ENCODE results near the gene TRMT10A.
"Not testable (repeated sequence)": the region's sequence is repeated elsewhere in the genome, so short reads cannot be mapped to it uniquely, and the experiment has no call there.

Gene TRMT10A

DNA sequence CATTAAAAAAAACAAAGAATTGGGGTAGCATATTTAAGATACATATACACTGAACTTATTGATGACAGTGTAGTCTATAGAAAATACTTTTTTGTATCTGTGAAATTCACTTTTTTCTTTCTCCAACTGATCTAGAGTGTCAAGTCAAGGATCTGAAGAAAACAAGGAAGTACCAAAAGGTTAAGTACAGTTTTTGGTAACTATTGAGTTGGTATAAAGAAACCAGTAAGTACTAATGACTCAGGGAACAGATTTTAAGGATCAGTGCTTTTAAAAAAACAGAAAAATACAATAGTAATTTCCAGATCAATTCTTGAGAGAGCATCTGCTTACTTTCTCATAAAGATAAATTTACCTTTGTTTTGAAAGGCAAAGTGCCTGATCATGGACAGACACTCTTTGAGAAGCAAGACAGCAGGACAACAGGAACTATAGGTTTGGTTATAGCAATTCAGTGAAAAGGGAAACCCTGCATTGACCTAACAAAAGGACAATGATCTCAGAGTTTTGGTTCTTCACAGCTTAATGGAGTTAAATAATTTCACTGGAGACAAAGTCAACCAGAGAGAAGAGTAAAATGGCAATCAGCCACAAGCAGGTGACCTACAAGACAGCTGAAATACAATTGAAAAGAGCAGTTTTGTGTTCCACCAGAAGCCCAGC lies 23.4 kb downstream of the TRMT10A start:
- no peak for DNase-seq

DNA sequence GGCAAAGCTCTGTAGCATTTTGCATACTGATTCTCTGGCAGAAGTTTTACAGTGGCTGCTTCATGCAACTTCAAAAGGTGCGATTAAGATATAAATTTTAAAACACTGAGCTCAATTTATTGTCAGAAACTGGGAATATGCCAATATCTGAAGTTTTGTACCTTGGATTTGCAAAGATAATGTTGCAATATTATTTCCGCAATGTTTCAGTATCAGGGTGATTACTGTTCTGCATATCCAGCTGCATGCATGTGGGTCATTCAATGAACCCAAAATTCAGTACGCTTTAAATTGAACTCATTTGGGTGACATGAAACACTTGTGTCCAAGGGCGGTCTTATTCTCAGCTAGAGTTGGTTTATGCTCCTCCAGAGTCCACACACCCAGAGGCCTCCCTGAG lies 26.2 kb downstream of the TRMT10A start:
- no peak for DNase-seq

DNA sequence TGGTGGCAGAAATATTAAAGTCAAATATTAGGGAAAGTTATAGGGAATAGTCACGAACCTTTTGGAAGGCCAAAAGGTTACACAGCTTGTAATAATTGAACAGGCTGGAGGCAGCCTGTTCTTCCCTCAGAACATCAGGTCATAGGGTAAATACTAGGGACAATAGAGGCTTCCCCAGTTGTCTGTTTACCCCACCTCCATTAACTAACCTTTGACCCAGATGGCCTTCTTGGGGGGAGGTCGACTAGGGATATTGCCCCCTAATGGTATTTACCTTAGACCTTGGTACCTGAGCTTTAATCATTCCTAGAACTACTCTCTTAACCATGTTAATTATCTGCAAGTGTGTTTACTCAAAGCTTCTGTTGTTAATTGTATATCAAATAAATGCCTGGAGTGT lies 27.0 kb downstream of the TRMT10A start:
- DNase-seq = no peak

DNA sequence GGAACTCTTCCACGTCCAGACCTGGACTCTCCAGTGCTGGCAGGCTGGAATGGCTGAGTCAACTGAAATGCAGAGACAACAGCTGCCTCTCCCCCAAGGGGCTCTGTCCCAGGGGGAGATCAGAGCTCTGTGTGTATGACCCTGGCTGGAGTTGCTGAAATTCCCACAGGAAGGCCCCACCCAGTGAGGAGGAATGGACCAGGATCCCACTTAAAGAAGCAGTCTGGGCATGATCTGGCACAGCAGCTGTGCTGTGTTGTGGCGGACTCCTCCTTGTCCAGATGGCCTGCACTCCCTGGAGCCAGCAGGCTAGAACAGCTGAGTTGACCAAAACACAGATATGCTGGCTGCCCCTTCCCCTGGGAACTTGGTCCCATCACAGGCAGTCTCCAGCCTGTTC lies 27.6 kb downstream of the TRMT10A start:
- no peak for DNase-seq

DNA sequence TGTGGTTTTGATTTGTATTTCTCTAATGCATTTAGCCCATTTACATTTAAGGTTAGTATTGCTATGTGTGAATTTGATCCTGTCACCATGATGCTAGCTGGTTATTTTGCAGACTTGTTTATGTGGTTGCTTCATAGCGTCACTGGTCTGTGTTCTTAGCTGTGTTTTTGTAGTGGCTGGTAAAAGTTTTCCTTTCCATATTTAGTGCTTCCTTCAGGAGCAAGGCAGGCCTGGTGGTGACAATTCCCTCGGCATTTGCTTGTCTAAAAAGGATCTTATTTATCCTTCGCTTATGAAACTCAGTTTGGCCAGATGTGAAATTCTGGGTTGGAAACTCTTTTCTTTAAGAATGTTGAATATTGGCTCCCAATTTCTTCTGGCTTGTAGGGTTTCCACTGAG lies 29.1 kb downstream of the TRMT10A start:
- DNase-seq = not testable (repeated sequence)

DNA sequence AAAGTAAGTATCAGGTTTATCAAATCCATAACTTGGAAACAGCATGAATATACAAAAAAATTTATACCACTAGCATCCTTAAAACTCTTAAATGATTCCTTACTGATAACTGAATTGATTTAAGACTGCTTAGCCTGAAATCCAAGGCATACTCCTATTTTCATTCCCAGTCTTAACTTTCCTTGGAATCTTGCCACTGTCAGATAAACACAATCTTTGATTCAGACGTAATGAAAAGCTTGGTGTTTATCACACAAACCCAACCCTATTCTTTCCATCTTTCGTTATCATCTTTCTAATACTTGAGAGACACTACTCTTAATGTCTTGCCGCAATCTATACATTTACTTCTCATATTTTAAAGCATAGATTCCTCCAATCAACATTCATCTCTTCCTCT lies 33.9 kb downstream of the TRMT10A start:
- no peak for DNase-seq

DNA sequence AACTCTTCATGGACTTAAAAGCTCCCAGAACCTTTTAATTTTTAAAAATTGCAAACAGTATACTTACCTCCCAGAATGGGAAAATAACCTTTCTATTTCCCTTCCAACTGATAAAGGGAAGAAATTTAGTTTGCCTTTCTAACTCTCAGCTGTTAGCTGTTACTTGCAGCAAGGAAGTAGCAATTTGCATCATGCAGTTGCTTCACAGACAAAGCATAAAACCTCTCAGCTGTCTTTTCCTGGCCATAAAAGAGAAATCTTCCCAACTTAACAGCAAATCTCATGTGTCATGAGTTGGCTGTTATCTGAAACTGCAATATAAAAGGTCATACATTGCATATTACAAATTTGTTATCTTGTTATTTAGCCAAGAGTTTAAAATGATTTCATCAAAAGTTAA lies 34.6 kb downstream of the TRMT10A start:
- DNase-seq = peak; percentile 1

DNA sequence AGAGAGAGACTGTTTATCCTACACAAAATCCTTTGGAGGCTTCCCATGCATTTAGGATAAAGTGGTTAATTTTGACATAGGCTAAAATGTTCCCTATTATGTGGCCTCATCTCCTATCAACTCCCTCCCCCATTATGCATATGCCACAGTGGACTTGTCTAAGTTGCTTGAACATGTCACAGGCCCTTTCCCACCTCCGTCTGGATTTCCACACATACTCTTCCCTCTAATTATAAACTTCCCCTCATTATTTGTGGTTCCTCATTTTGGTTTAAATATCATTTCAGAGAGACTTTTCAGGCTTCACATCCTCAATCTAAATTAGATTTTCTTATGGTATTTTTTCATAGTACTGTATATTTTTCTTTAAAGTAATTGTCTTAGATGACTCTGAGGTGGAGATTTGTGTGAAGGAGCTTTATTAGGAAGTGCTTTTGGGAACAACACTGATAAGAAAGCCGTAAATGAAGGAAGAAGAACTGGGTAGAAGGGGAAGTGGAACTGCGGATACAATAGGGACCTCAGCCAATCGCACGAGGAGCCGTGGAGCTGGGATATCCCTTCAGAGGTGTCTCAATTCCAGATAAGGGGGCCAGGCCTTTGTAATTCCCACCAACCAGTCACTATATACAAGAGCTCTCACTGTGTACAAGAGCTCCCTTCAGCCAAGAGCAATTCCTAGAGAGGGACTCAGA lies 45.1 kb downstream of the TRMT10A start:
- peak; percentile 66 for DNase-seq

DNA sequence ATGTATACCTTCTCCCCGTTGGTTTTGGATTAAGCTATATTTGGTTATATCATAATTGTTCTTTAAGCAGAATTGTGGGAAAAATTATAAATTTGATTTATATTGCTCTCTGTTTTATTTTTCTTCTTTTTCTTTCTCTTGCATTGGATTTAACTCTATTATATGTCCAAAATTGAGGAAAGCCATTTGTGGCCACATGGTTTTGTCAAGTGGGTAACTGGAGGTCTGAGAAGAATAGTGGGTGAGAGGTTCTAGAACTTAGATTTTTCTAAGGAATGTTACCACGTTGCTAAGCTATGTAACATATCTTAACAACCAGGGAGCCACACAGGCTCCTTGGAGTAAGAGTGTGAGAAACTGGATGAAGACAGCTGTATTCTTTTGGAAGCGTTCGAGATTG lies 53.1 kb downstream of the TRMT10A start, which contains the start of gene C4orf17:
TSS of gene C4orf17 (plus strand) at position 301 of the 400 bp plus-strand sequence. CDS start 2,061 bp downstream, outside the sequence.
- DNase-seq = no peak

DNA sequence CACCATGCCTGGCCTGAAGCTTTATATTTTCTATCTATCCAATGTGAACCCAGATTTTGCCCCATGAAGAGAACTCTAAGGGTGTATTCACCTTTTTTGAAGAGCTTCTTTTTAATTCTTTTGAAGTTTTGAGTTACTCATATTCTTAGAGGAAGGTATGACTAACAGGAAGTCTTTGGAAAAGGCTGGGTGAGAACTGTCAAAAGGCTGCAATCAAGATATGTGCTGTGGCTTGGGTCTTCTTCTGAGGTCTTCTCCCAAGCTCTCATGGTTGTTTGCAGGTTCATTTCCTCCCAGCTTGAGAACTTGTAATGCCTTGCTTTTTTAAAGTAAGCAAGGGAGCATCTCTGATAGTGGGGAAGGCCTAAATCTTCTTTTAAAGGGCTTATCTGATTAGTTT lies 56.1 kb downstream of the TRMT10A start:
- DNase-seq = no peak

DNA sequence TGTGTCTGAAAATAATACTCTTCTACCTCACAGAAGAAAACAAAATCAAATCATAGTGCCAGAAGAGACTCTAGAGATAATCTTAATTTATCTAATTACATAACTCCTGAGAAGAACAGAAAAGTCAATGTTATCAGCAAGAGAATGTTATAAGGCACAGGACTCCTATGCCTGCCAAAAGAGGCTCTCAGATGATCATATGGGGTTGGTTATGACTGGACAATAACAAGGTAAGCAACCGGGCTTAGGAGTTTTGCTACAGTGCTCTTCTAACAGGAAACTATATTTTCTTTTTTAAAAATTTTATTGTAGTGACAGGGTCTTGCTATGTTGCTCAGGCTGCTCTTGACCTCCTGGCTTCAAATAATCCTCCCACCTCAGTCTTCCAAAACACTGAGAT lies 56.5 kb downstream of the TRMT10A start:
- DNase-seq = no peak

DNA sequence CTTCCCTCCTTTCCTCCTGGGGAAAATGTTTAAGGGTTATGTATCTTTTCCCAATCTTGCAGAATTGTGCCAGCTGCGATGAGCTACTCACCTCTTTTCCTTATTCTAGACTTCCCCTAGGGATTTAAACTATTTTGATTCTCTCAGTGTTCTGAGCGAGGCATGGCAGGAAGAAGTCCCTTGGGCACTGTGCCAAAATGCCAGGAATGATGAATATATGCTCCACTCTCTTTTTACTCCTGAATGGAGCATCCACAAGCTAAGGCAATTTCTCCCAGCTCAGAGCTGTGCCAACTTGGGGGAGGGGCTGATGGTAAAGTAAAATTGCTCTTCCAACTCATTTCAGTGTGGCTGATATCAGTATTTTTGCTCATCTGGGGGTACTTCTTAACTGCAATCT lies 57.1 kb downstream of the TRMT10A start:
- no peak for DNase-seq

DNA sequence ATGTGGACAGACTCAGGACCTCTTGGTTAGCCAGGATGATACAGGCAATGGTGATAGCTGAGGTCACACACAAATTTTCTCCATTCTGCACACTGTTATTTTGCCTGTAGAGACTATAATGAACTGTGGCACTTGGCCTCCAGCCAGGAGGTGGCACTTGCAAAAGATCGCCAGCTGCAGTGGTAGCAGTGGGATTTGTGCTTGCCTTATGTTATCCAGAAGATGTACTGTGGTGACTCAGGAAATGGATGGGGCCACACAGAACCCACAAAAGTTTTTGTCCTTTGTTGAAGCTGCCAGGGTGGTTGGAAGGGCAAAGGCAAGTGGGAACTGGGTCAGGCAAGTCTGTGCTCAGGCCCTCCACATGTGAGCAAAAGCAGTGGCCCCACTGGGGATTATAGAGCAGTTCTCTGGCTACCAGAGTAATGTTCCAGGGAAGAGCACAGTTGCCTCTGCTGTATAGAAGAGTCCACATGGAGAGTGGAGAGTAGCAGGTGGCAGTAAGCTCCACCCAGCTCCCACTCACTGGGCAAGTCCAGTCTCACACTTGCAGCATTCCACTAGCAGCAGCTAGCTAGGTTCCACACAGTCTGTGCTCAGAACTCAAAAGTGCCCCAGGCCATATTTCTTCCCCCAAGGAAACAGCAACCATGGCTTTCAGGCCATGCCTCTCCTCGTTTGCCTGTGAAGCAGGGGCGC lies 58.9 kb downstream of the TRMT10A start:
- peak; percentile 76 for DNase-seq

Measured in MV-4-11 (cell line).